HCT116 (cell line): Measurements from ENCODE around the gene NR4A1. TPM values are rescaled to one million over a fixed set of nuclear protein-coding genes. Genes with fewer than 3 reads are reported as not detected.

Experiments used
- ATAC-seq: fragments of 200-7000 bp; cut with Tn5 transposase; 2 replicates; pipeline ENCODE4 v1.9.1; 2020; ENCODE audit warnings: mild to moderate bottlenecking, moderate library complexity
- BruUV-seq: library from RNA; stranded (reverse); fragments of 400-500 nt; replicated peaks from 2 replicates; lab custom pipeline; 2021; lab: Mats Ljungman, UMichigan
- CTCF ChIA-PET: fragments of 300-600 bp; sonication (Branson Sonifier 250); formaldehyde crosslinking; loops from one replicate; lab custom pipeline; 2021; ENCODE audit warnings: antibody characterized with exemption; lab: Charles Lee
- POLR2A ChIA-PET: fragments of 300-600, 350-600 bp; sonication (Branson Sonifier 250); formaldehyde crosslinking; loops from one replicate; lab custom pipeline; 2021; ENCODE audit warnings: antibody characterized with exemption; lab: Charles Lee
- RAD21 ChIA-PET, 2 experiments: fragments of 300-600 bp; sonication (Branson Sonifier 250); formaldehyde crosslinking; loops; one replicate each; lab custom pipeline; 2023; ENCODE audit warnings: low total read pairs in 2 of 2; ENCODE audit not compliant: uncharacterized antibody in 2 of 2, unreplicated experiment in 2 of 2, low non-redundant PET in 1 of 2; lab: Charles Lee
- DNase-seq: peaks from one replicate; pipeline ENCODE4 v3.0.0-alpha.2; 2010; ENCODE audit warnings: low read depth, low spot score
- H2AFZ ChIP-seq: fragments of 200-600 bp; shearing (Covaris generic), sonication (generic); 2 replicates; pipeline ENCODE4 v1.6.1; 2017; ENCODE audit warnings: low read depth, mixed run types, mixed read lengths, antibody characterized with exemption, low read length; ENCODE audit not compliant: poor library complexity, severe bottlenecking
- H3K27ac ChIP-seq: 2 replicates; pipeline ENCODE4 v1.5.1; 2012; ENCODE audit warnings: low read depth, low read length
- H3K27me3 ChIP-seq: fragments of 200-600 bp; sonication (generic); 2 replicates; pipeline ENCODE4 v1.6.1; 2016; ENCODE audit warnings: mixed run types, low read length, mixed read lengths; ENCODE audit not compliant: insufficient read depth
- H3K36me3 ChIP-seq, 2 experiments: fragments of 200-500 bp in 1 of 2; fragments of 200-600 bp in 1 of 2; sonication (Bioruptor generic) in 1 of 2; sonication (generic) in 1 of 2; 2 replicates each; pipeline versions ENCODE4 v1.5.1 to v1.6.1; 2014 to 2016; ENCODE audit warnings: low read length in 2 of 2, inconsistent platforms in 1 of 2, mixed read lengths in 1 of 2, mixed run types in 1 of 2; ENCODE audit not compliant: insufficient read depth in 2 of 2, control insufficient read depth in 1 of 2
- H3K4me1 ChIP-seq, 2 experiments: fragments of 200-600 bp in 1 of 2; sonication (generic) in 1 of 2; 2 replicates each; pipeline versions ENCODE4 v1.5.1 to v1.6.1; 2012 to 2017; ENCODE audit warnings: low read length in 2 of 2, inconsistent platforms in 1 of 2, mild to moderate bottlenecking in 1 of 2, mixed read lengths in 1 of 2, mixed run types in 1 of 2, moderate library complexity in 1 of 2; ENCODE audit not compliant: insufficient read depth in 2 of 2, control insufficient read depth in 1 of 2
- H3K4me2 ChIP-seq: fragments of 200-600 bp; sonication (generic); 2 replicates; pipeline ENCODE4 v1.6.1; 2017; ENCODE audit warnings: mixed run types, low read length, mixed read lengths
- H3K4me3 ChIP-seq, 2 experiments: fragments of 200-600 bp in 1 of 2; sonication (generic) in 1 of 2; replicated peaks in 1 of 2; 2 replicates each; pipeline ENCODE4 v1.5.1; 2011 to 2016; ENCODE audit warnings: low read length in 2 of 2, control low read depth in 1 of 2, low read depth in 1 of 2, mild to moderate bottlenecking in 1 of 2, mixed read lengths in 1 of 2, mixed run types in 1 of 2
- H3K79me2 ChIP-seq: fragments of 200-600 bp; sonication (generic); 2 replicates; pipeline ENCODE4 v1.6.1; 2017; ENCODE audit warnings: mild to moderate bottlenecking, mixed run types, low read length, moderate library complexity, mixed read lengths; ENCODE audit not compliant: insufficient read depth
- H3K9ac ChIP-seq: fragments of 200-600 bp; sonication (generic); 2 replicates; pipeline ENCODE4 v1.6.1; 2016; ENCODE audit warnings: low read length, mixed read lengths
- H3K9me2 ChIP-seq: fragments of 200-600 bp; sonication (generic), shearing (Covaris generic); 2 replicates; pipeline ENCODE4 v1.6.1; 2017; ENCODE audit warnings: mixed run types, mild to moderate bottlenecking, moderate library complexity; ENCODE audit not compliant: insufficient read depth
- H3K9me3 ChIP-seq, 2 experiments: fragments of 200-500 bp in 1 of 2; fragments of 200-600 bp in 1 of 2; sonication (Bioruptor generic) in 1 of 2; sonication (generic) in 1 of 2; 2 replicates each; pipeline ENCODE4 v1.6.1; 2014 to 2017; ENCODE audit warnings: low read length in 2 of 2, mixed read lengths in 2 of 2, inconsistent platforms in 1 of 2, low read depth in 1 of 2, mild to moderate bottlenecking in 1 of 2, mixed run types in 1 of 2, moderate library complexity in 1 of 2; ENCODE audit not compliant: control insufficient read depth in 1 of 2, insufficient read depth in 1 of 2
- H4K20me1 ChIP-seq: fragments of 200-600 bp; sonication (generic), shearing (Covaris generic); 2 replicates; pipeline ENCODE4 v1.6.1; 2017; ENCODE audit warnings: mixed run types, mild to moderate bottlenecking, moderate library complexity; ENCODE audit not compliant: insufficient read depth
- ATF3 ChIP-seq: IDR thresholded peaks from 2 replicates; pipeline ENCODE4 v1.6.1; 2012
- CBX3 ChIP-seq: IDR thresholded peaks from 2 replicates; pipeline ENCODE4 v1.6.1; 2012; ENCODE audit warnings: low read depth
- CEBPB ChIP-seq: IDR thresholded peaks from 2 replicates; pipeline ENCODE4 v1.6.1; 2012; ENCODE audit warnings: low read depth
- CTCF ChIP-seq, 3 experiments: fragments of 200-600 bp in 1 of 3; sonication (generic) in 1 of 3; IDR thresholded peaks in 2 of 3; conservative IDR thresholded peaks in 1 of 3; 2 replicates each; pipeline ENCODE4 v1.5.1; 2012 to 2017; ENCODE audit warnings: low read depth in 2 of 3, low read length in 2 of 3, antibody characterized with exemption in 1 of 3, borderline replicate concordance in 1 of 3, control low read depth in 1 of 3, mild to moderate bottlenecking in 1 of 3, mixed read lengths in 1 of 3, mixed run types in 1 of 3, moderate library complexity in 1 of 3; ENCODE audit not compliant: insufficient read depth in 1 of 3
- EGR1 ChIP-seq: IDR thresholded peaks from 2 replicates; pipeline ENCODE4 v1.6.1; 2012; ENCODE audit warnings: low read depth
- JUND ChIP-seq: IDR thresholded peaks from 2 replicates; pipeline ENCODE4 v1.6.1; 2012
- POLR2A ChIP-seq: IDR thresholded peaks from 2 replicates; pipeline ENCODE4 v1.7.0; 2011; ENCODE audit warnings: borderline replicate concordance; ENCODE audit not compliant: insufficient read depth, insufficient read length; ENCODE audit errors: extremely low read depth
- POLR2AphosphoS5 ChIP-seq: IDR thresholded peaks from 2 replicates; pipeline ENCODE4 v1.6.1; 2011; ENCODE audit warnings: mild to moderate bottlenecking, low read depth, low read length, moderate library complexity
- SP1 ChIP-seq: IDR thresholded peaks from 2 replicates; pipeline ENCODE4 v1.6.1; 2012; ENCODE audit warnings: low read depth
- SRF ChIP-seq: IDR thresholded peaks from 2 replicates; pipeline ENCODE4 v1.6.1; 2012; ENCODE audit warnings: low read depth
- TCF7L2 ChIP-seq: IDR thresholded peaks from 2 replicates; pipeline ENCODE4 v1.7.0; 2011; ENCODE audit warnings: borderline replicate concordance, inconsistent platforms; ENCODE audit not compliant: insufficient read depth, insufficient read length; ENCODE audit errors: extremely low read depth
- ZFX ChIP-seq: fragments of 450-650 bp; IDR thresholded peaks from 2 replicates; pipeline ENCODE4 v1.6.1; 2017
- intact Hi-C: fragments of 100-400 bp; cut with micrococcal nuclease; formaldehyde crosslinking; loops from 2 replicates; pipeline ENCODE4 v1.10.0; 2022
- total RNA-seq: library from RNA; stranded (reverse); gene quantifications from one replicate; pipeline ENCODE4 v1.2.1, GENCODE V29; 2021; ENCODE audit not compliant: unreplicated experiment

The NR4A1 gene
- total RNA-seq, 1 experiment from 2014 or later, result 35.3 TPM

- ChIA-PET POLR2A (no interaction called here), RAD21 (no interaction called here), CTCF (interaction anchor here (1.1 kb wide), 1 partner anchor 24 kb away, joined by 3 read pairs; no protein-coding TSS in a partner anchor)
- H3K9me3 ChIP-seq, result no peaks in the 10 kb centered on the region
- H3K79me2 ChIP-seq, result peaks cover 28% of the 10 kb centered on the region; the same call in 1 of the 2 replicates
- H3K9ac ChIP-seq, result peak overlapping the region; percentile 85; the same call in 1 of the 2 replicates
- no peak overlapping the region for H2AFZ ChIP-seq
- TF ChIP-seq POLR2A (no peak), POLR2AphosphoS5 (no peak), SP1 (no peak), TCF7L2 (no peak), EGR1 (no peak), JUND (no peak), ZFX (no peak), CTCF (IDR thresholded peaks at IDR 0.05 in 2 of 3, conservative IDR thresholded peaks at IDR 0.05 in 1 of 3; ENCODE audit: borderline replicate concordance in 1 of 3, insufficient read depth in 1 of 3, low read depth in 2 of 3, low read length in 2 of 3) (no peak), CBX3 (no peak), CEBPB (no peak), SRF (no peak), ATF3 (no peak)
- H4K20me1 ChIP-seq, result no peaks in the 10 kb centered on the region
- H3K4me2 ChIP-seq, result 0 out of 2 replicates have a peak overlapping the region, but pooled peaks have one; percentile 99
- ATAC-seq, result no peak
- no peaks in the 10 kb centered on the region for H3K27me3 ChIP-seq
- H3K9me2 ChIP-seq, result no peaks in the 10 kb centered on the region
- H3K4me1 ChIP-seq, result peaks cover 22 to 56% of the 10 kb centered on the region in 2 experiments
- H3K4me3 ChIP-seq, result no peak overlapping the region
- peak overlapping the region; percentile 92; the same call in 1 of the 2 replicates for H3K27ac ChIP-seq
- H3K36me3 ChIP-seq, result no peaks in the 10 kb centered on the region
- BruUV-seq, result no TSS peak
- no peak for DNase-seq
- intact Hi-C loops, result no loop called here
These were observed 2.0 kb upstream of the NR4A1 start for GRCh38 chr12:52049286-52049685.
